NCI-H345 (cell line): Measurements from ENCODE around the gene TTC39B.
"Not testable (repeated sequence)": the region's sequence is repeated elsewhere in the genome, so short reads cannot be mapped to it uniquely, and the experiment has no call there.

Experiments
- DNase-seq: peaks from one replicate; lab custom pipeline; 2025; lab: John Stamatoyannopoulos, UW

Gene TTC39B

GRCh38 chr9:15306757-15307522 is at the start of gene TTC39B:
TTC39B (minus strand) TSS chr9:15307216; CDS start chr9:15307125, 91 bp downstream.
- DNase-seq, result peak; percentile 95

GRCh38 chr9:15355669-15356068 is 48.7 kb upstream of the TTC39B start:
- DNase-seq, result no peak

- no peak for DNase-seq
These were observed 47.7 kb upstream of the TTC39B start for GRCh38 chr9:15354713-15355112.

- DNase-seq, result no peak
These were observed 46.9 kb upstream of the TTC39B start for GRCh38 chr9:15353892-15354291.

- no peak for DNase-seq
These were observed 45.3 kb upstream of the TTC39B start for GRCh38 chr9:15352306-15352705.

GRCh38 chr9:15349892-15350761 is 43.1 kb upstream of the TTC39B start:
- peak; percentile 84 for DNase-seq

- no peak for DNase-seq
These were observed 39.8 kb upstream of the TTC39B start for GRCh38 chr9:15346837-15347236.

- DNase-seq, result no peak
These were observed 37.2 kb upstream of the TTC39B start for GRCh38 chr9:15344191-15344590.

- no peak for DNase-seq
These were observed 26.4 kb upstream of the TTC39B start for GRCh38 chr9:15333376-15333881.

- DNase-seq, result no peak
These were observed 25.9 kb upstream of the TTC39B start for GRCh38 chr9:15332939-15333338.

GRCh38 chr9:15329539-15330109 is 22.6 kb upstream of the TTC39B start:
- no peak for DNase-seq

- DNase-seq, result no peak
These were observed 21.9 kb upstream of the TTC39B start for GRCh38 chr9:15328946-15329345.

- DNase-seq, result not testable (repeated sequence)
These were observed 15.7 kb upstream of the TTC39B start for GRCh38 chr9:15322695-15323094.

GRCh38 chr9:15319661-15320060 is 12.6 kb upstream of the TTC39B start:
- not testable (repeated sequence) for DNase-seq

- no peak for DNase-seq
These were observed 10.8 kb upstream of the TTC39B start for GRCh38 chr9:15317836-15318235.

GRCh38 chr9:15311607-15312006 is 4.6 kb upstream of the TTC39B start:
- DNase-seq, result no peak

GRCh38 chr9:15310107-15310850 is 3.3 kb upstream of the TTC39B start:
- DNase-seq, result no peak

- DNase-seq, result no peak
These were observed 1.5 kb upstream of the TTC39B start for GRCh38 chr9:15308511-15308910.

- no peak for DNase-seq
These were observed 466 bp upstream of the TTC39B start for GRCh38 chr9:15307523-15307841.

GRCh38 chr9:15306068-15306756 is 804 bp downstream of the TTC39B start:
- DNase-seq, result peak; percentile 90

- DNase-seq, result no peak
These were observed 1.5 kb downstream of the TTC39B start for GRCh38 chr9:15305470-15305869.
